Suppressor macrophage (primary cell): Measurements from ENCODE around the gene LTN1.
A peak's percentile ranks its signal among the peaks of the same experiment; 100 is the strongest.

ENCODE experiments used
- DNase-seq, 4 experiments: peaks; one replicate each; pipeline ENCODE4 v3.0.0-alpha.2; 2020 to 2022

Gene LTN1

GRCh38 chr21:28928578-28929420, 63.9 kb downstream of the LTN1 start:
- no peak for DNase-seq

- DNase-seq, result no peak
Measured at GRCh38 chr21:28927130-28927529, 65.5 kb downstream of the LTN1 start.

GRCh38 chr21:28923439-28923975, 69.2 kb downstream of the LTN1 start:
- DNase-seq, result no peak

- no peak for DNase-seq
Measured at GRCh38 chr21:28922368-28922767, 70.3 kb downstream of the LTN1 start.

- DNase-seq, result no peak
Measured at GRCh38 chr21:28916150-28916893, 76.4 kb downstream of the LTN1 start.

- DNase-seq, result no peak
Measured at GRCh38 chr21:28913071-28913470, 79.6 kb downstream of the LTN1 start.

- DNase-seq, result no peak
Measured at GRCh38 chr21:28910280-28910887, 82.3 kb downstream of the LTN1 start.

GRCh38 chr21:28908351-28908750, 84.3 kb downstream of the LTN1 start:
- DNase-seq, result no peak

GRCh38 chr21:28906841-28907240, 85.8 kb downstream of the LTN1 start:
- DNase-seq, result no peak

GRCh38 chr21:28906236-28906635, 86.4 kb downstream of the LTN1 start:
- no peak for DNase-seq

- no peak for DNase-seq
Measured at GRCh38 chr21:28904961-28905435, 87.7 kb downstream of the LTN1 start.

GRCh38 chr21:28903448-28903847, 89.2 kb downstream of the LTN1 start:
- DNase-seq, result no peak

GRCh38 chr21:28900481-28900880, 92.2 kb downstream of the LTN1 start:
- no peak for DNase-seq

- DNase-seq, result peak in 2 of 4 experiments; percentile 18 to 35
Measured at GRCh38 chr21:28899744-28900143, 92.9 kb downstream of the LTN1 start.

GRCh38 chr21:28899220-28899619, 93.5 kb downstream of the LTN1 start:
- no peak for DNase-seq

GRCh38 chr21:28893687-28894086, 99.0 kb downstream of the LTN1 start:
- DNase-seq, result no peak

- no peak for DNase-seq
Measured at GRCh38 chr21:28892199-28893111, 100.2 kb downstream of the LTN1 start.

GRCh38 chr21:28885853-28886177, 106.9 kb downstream of the LTN1 start:
- DNase-seq, result no peak

- DNase-seq, result peak; percentile 97 to 98 (median 98)
Measured at GRCh38 chr21:28884976-28885852, 107.5 kb downstream of the LTN1 start.

GRCh38 chr21:28884481-28884880, 108.2 kb downstream of the LTN1 start:
- DNase-seq, result peak; percentile 16 to 52 (median 38)

- DNase-seq, result no peak
Measured at GRCh38 chr21:28883931-28884330, 108.7 kb downstream of the LTN1 start.
